Kidney (tissue), 14 donors: Measurements from ENCODE around the gene ARHGAP28. TPM values are rescaled to one million over a fixed set of nuclear protein-coding genes. Genes with fewer than 3 reads are reported as not detected.

Experiments
- DNase-seq, 5 donors: peaks; one replicate each; pipeline ENCODE4 v3.0.0-alpha.2; 2013 to 2020
- FAIRE-seq: peaks from 2 replicates; lab custom pipeline; 2012; peaks lifted over from hg19 to GRCh38; lab: Jason Lieb, UNC
- H3K27ac ChIP-seq, 2 donors: one replicate each; pipeline ENCODE4 v1.7.0; 2013; ENCODE audit warnings: low read depth in 2 of 2, low read length in 2 of 2, inconsistent platforms in 1 of 2
- H3K27me3 ChIP-seq: one replicate; pipeline ENCODE4 v1.7.1; 2013; ENCODE audit warnings: low read length, inconsistent platforms; ENCODE audit not compliant: control insufficient read depth, insufficient read depth
- H3K36me3 ChIP-seq, 3 donors: one replicate each; pipeline versions ENCODE4 v1.7.0 to v1.7.1; 2013; ENCODE audit warnings: low read length in 3 of 3, control low read depth in 1 of 3, inconsistent platforms in 1 of 3; ENCODE audit not compliant: insufficient read depth in 3 of 3, control insufficient read depth in 2 of 3
- H3K4me1 ChIP-seq, 3 donors: one replicate each; pipeline versions ENCODE4 v1.7.0 to v1.7.1; 2013; ENCODE audit warnings: low read length in 3 of 3, inconsistent platforms in 1 of 3, low read depth in 1 of 3; ENCODE audit not compliant: control insufficient read depth in 2 of 3, insufficient read depth in 2 of 3
- H3K4me3 ChIP-seq, 3 donors: one replicate each; pipeline versions ENCODE4 v1.7.0 to v1.8.1; 2013; ENCODE audit warnings: low read length in 3 of 3, control low read depth in 1 of 3, inconsistent platforms in 1 of 3
- H3K9ac ChIP-seq, 3 donors: one replicate each; pipeline versions ENCODE4 v1.7.0 to v1.7.1; 2013; ENCODE audit warnings: low read length in 3 of 3, control low read depth in 1 of 3, inconsistent platforms in 1 of 3
- H3K9me3 ChIP-seq, 3 donors: one replicate each; pipeline versions ENCODE4 v1.7.0 to v1.7.1; 2013; ENCODE audit warnings: low read length in 3 of 3, control low read depth in 1 of 3, inconsistent platforms in 1 of 3; ENCODE audit not compliant: control insufficient read depth in 2 of 3, insufficient read depth in 1 of 3
- intact Hi-C: fragments of 100-400 bp; cut with DNase I; formaldehyde crosslinking; loops from one replicate; pipeline ENCODE4 v1.11.1; 2022
- polyA plus RNA-seq: library from polyadenylated mRNA; stranded (reverse); fragments of 350-450 nt; fragmentation: Illumina TruSeq; extraction: RNeasy Lipid Tissue Mini Kit (QIAGEN cat#74804); gene quantifications from one replicate; pipeline ENCODE4 v1.2.3, GENCODE V29; 2014; ENCODE audit warnings: low read depth, low replicate concordance; ENCODE audit not compliant: insufficient read depth
- total RNA-seq: library from RNA; stranded (reverse); fragmentation: NEBNext Ultra II Directional; extraction: Animal tissue kit (Norgen Biotek cat#: 25700); gene quantifications from one replicate; pipeline ENCODE4 v1.2.1, GENCODE V29; 2021
- TF ChIP-seq, protein P1 (sequence below): IDR thresholded peaks from 3 replicates; pipeline ENCODE4 v1.5.1; 2012; ENCODE audit warnings: mild to moderate bottlenecking, moderate library complexity, borderline replicate concordance; ENCODE audit not compliant: insufficient read depth; ENCODE audit errors: extremely low read depth
- donor health status: control.
- donor health status: control.
- donor health status: control.
- donor health status: control.
- donor health status: control.
- donor health status: DM: yes; HTN: yes; CAD: no.
- donor health status: Normal renal cell carcinoma (clear cell type).

The ARHGAP28 gene
- total and polyA plus RNA-seq, 2 donors from 2014 or later = 4.6 TPM

DNA sequence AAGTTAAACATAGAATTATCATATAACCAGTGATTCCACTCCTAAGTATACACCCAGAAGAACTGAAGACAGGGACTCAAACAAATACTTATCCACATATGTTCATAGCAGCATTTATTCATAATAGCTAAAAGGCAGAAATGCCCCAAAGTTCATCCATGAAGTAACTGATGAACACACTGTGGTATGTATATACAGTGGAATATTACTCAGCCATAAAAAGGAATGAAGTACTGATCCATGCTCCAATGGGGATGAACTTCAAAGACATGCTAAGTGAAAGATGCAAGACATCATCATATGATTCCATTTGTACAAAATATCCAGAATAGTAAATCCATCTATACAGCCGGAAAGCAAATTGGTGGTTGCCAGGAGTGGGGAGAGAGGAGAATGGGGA is 230.6 kb downstream of the ARHGAP28 start:
- no peak for DNase-seq
- Histone ChIP-seq H3K36me3 (peaks cover 0 to 3% (median 2%) of the 10 kb centered on the region in 3 donors), H3K27me3 (no peaks in the 10 kb centered on the region), H3K4me1 (no peaks in the 10 kb centered on the region), H3K9me3 (peaks cover 0 to 3% (median 2%) of the 10 kb centered on the region in 3 donors), H3K27ac (no peak overlapping the region), H3K9ac (no peak overlapping the region), H3K4me3 (no peak overlapping the region)
- FAIRE-seq = no peak
- intact Hi-C loops = no loop called here
- TF ChIP-seq, protein P1, sequence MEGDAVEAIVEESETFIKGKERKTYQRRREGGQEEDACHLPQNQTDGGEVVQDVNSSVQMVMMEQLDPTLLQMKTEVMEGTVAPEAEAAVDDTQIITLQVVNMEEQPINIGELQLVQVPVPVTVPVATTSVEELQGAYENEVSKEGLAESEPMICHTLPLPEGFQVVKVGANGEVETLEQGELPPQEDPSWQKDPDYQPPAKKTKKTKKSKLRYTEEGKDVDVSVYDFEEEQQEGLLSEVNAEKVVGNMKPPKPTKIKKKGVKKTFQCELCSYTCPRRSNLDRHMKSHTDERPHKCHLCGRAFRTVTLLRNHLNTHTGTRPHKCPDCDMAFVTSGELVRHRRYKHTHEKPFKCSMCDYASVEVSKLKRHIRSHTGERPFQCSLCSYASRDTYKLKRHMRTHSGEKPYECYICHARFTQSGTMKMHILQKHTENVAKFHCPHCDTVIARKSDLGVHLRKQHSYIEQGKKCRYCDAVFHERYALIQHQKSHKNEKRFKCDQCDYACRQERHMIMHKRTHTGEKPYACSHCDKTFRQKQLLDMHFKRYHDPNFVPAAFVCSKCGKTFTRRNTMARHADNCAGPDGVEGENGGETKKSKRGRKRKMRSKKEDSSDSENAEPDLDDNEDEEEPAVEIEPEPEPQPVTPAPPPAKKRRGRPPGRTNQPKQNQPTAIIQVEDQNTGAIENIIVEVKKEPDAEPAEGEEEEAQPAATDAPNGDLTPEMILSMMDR = no peak

DNA sequence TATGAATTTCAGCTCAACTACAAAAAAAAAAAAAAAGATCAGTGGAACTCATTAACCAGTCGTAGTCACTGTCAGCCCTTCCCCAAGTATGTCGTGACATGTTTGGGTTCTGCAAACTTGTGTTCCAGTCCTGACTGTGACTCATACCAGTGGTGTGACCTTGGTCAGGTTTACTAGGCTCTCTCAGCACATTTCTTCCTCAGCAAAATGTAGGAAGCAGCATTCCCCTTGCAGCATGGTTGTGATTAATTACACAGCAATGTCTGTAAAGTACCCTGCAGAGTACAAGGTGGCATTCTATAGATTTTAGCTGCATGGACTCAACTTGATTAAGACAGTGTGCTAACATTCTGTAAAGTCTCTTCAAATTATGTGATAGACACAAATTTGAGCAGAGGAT is 231.1 kb downstream of the ARHGAP28 start:
- TF ChIP-seq, protein P1 = no peak
- no peak for DNase-seq
- Histone ChIP-seq H3K9ac (no peak overlapping the region), H3K27ac (no peak overlapping the region), H3K36me3 (peaks cover 0 to 3% (median 2%) of the 10 kb centered on the region in 3 donors), H3K9me3 (peaks cover 0 to 3% (median 2%) of the 10 kb centered on the region in 3 donors), H3K4me3 (no peak overlapping the region), H3K4me1 (no peaks in the 10 kb centered on the region), H3K27me3 (no peaks in the 10 kb centered on the region)
- FAIRE-seq = no peak
- intact Hi-C loops = no loop called here

DNA sequence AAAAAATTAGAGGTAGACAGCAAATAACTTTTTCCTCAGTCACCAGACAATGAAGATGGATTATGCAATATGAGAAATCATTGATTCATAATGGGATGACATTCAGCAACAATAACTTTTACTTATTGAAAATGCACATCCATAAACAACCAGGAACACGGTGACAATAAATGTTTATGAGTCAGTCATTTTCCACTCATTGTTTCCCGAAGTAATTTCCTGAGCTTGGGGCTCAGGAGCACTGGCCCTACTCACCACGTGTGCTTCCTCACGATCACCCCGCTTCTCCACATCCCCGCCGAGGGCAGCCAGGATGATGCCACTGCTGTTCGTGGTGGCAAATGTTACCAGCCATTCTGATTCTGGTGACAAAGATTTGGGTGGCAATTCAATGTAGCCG is 231.8 kb downstream of the ARHGAP28 start:
- peaks cover 0 to 3% (median 2%) of the 10 kb centered on the region in 3 donors for H3K36me3 ChIP-seq

More for the DNA sequence above, 231.8 kb downstream of the ARHGAP28 start:
- no peak for FAIRE-seq
- TF ChIP-seq, protein P1 = no peak
- Histone ChIP-seq H3K9me3 (peaks cover 0 to 3% (median 2%) of the 10 kb centered on the region in 3 donors), H3K4me3 (no peak overlapping the region), H3K9ac (no peak overlapping the region), H3K4me1 (no peaks in the 10 kb centered on the region), H3K27me3 (no peaks in the 10 kb centered on the region), H3K27ac (no peak overlapping the region)
- intact Hi-C loops = no loop called here
- no peak for DNase-seq
